ENCODE measurements around the gene ANKRD1.
"Not testable (repeated sequence)": the region's sequence is repeated elsewhere in the genome, so short reads cannot be mapped to it uniquely, and the experiment has no call there.

The ANKRD1 gene

GRCh38 chr10:90913774-90914420 lies 7.0 kb downstream of the ANKRD1 start:
- Histone ChIP-seq H3K4me3 (no peak overlapping the region), H3K9me3 (no peaks in the 10 kb centered on the region), H3K36me3 (replicated peaks) (no peaks in the 10 kb centered on the region), H3K4me1 (peaks cover 12% of the 10 kb centered on the region), H3K27me3 (ENCODE audit: low read depth) (no peaks in the 10 kb centered on the region)
- in situ Hi-C loops (cut with MboI; ENCODE audit: low sequenced_read_pairs), result loop anchor here (25.0 kb wide), 2 partner anchors 323 to 998 kb away; partner anchors contain the start of genes BTAF1 and FGFBP3
- no peak for DNase-seq (ENCODE audit: low spot score in 2 of 2)

GRCh38 chr10:90912854-90913479 lies 7.9 kb downstream of the ANKRD1 start:
- Histone ChIP-seq H3K4me1 (peaks cover 12% of the 10 kb centered on the region), H3K36me3 (replicated peaks) (no peaks in the 10 kb centered on the region), H3K27me3 (ENCODE audit: low read depth) (no peaks in the 10 kb centered on the region), H3K4me3 (no peak overlapping the region), H3K9me3 (no peaks in the 10 kb centered on the region)
- no peak for DNase-seq (ENCODE audit: low spot score in 2 of 2)
- in situ Hi-C loops (cut with MboI; ENCODE audit: low sequenced_read_pairs), result loop anchor here (25.0 kb wide), 2 partner anchors 324 to 999 kb away; partner anchors contain the start of genes BTAF1 and FGFBP3

GRCh38 chr10:90912174-90912573 lies 8.7 kb downstream of the ANKRD1 start:
- in situ Hi-C loops (cut with MboI; ENCODE audit: low sequenced_read_pairs), result loop anchor here (25.0 kb wide), 2 partner anchors 325 to 1000 kb away; partner anchors contain the start of genes BTAF1 and FGFBP3
- Histone ChIP-seq H3K4me3 (no peak overlapping the region), H3K27me3 (ENCODE audit: low read depth) (no peaks in the 10 kb centered on the region), H3K36me3 (replicated peaks) (no peaks in the 10 kb centered on the region), H3K4me1 (peaks cover 12% of the 10 kb centered on the region), H3K9me3 (no peaks in the 10 kb centered on the region)
- peak in 1 of 2 experiments; percentile 88 for DNase-seq (ENCODE audit: low spot score in 2 of 2)

GRCh38 chr10:90911133-90912051 lies 9.5 kb downstream of the ANKRD1 start:
- in situ Hi-C loops (cut with MboI; ENCODE audit: low sequenced_read_pairs), result loop anchor here (25.0 kb wide), 2 partner anchors 326 to 1001 kb away; partner anchors contain the start of genes BTAF1 and FGFBP3
- Histone ChIP-seq H3K36me3 (replicated peaks) (no peaks in the 10 kb centered on the region), H3K27me3 (ENCODE audit: low read depth) (no peaks in the 10 kb centered on the region), H3K4me1 (peaks cover 10% of the 10 kb centered on the region), H3K4me3 (no peak overlapping the region), H3K9me3 (no peaks in the 10 kb centered on the region)
- peak; percentile 82 for DNase-seq (ENCODE audit: low spot score in 2 of 2)

- in situ Hi-C loops (cut with MboI; ENCODE audit: low sequenced_read_pairs), result loop anchor here (25.0 kb wide), 2 partner anchors 331 to 1006 kb away; partner anchors contain the start of genes BTAF1 and FGFBP3
- no peaks in the 10 kb centered on the region for H3K9me3 ChIP-seq
- no peaks in the 10 kb centered on the region for H3K4me1 ChIP-seq
- no peak overlapping the region for H3K4me3 ChIP-seq
- H3K36me3 ChIP-seq (replicated peaks), result peaks cover 8% of the 10 kb centered on the region
- DNase-seq (ENCODE audit: low spot score in 2 of 2), result no peak
- H3K27me3 ChIP-seq (ENCODE audit: low read depth), result no peaks in the 10 kb centered on the region
Measured at GRCh38 chr10:90906596-90906995, 14.3 kb downstream of the ANKRD1 start.

GRCh38 chr10:90905925-90906324 lies 15.0 kb downstream of the ANKRD1 start:
- H3K27me3 ChIP-seq (ENCODE audit: low read depth), result no peaks in the 10 kb centered on the region
- no peak for DNase-seq (ENCODE audit: low spot score in 2 of 2)
- in situ Hi-C loops (cut with MboI; ENCODE audit: low sequenced_read_pairs), result loop anchor here (25.0 kb wide), 2 partner anchors 331 to 1006 kb away; partner anchors contain the start of genes BTAF1 and FGFBP3
- no peak overlapping the region for H3K4me3 ChIP-seq
- no peaks in the 10 kb centered on the region for H3K4me1 ChIP-seq
- H3K36me3 ChIP-seq (replicated peaks), result peaks cover 11% of the 10 kb centered on the region
- no peaks in the 10 kb centered on the region for H3K9me3 ChIP-seq

GRCh38 chr10:90896916-90897315 lies 24.0 kb downstream of the ANKRD1 start:
- H3K4me3 ChIP-seq; H3K9me3 ChIP-seq; H3K27me3 ChIP-seq (ENCODE audit: low read depth); H3K4me1 ChIP-seq; DNase-seq (ENCODE audit: low spot score in 2 of 2); in situ Hi-C loops (cut with MboI; ENCODE audit: low sequenced_read_pairs): not testable (repeated sequence)
- peaks cover 57% of the 10 kb centered on the region for H3K36me3 ChIP-seq (replicated peaks)

GRCh38 chr10:90893190-90893589 lies 27.7 kb downstream of the ANKRD1 start:
- Histone ChIP-seq H3K4me1 (no peaks in the 10 kb centered on the region), H3K27me3 (ENCODE audit: low read depth) (no peaks in the 10 kb centered on the region), H3K36me3 (replicated peaks) (peaks cover 72% of the 10 kb centered on the region), H3K9me3 (no peaks in the 10 kb centered on the region), H3K4me3 (no peak overlapping the region)
- no peak for DNase-seq (ENCODE audit: low spot score in 2 of 2)
- in situ Hi-C loops (cut with MboI; ENCODE audit: low sequenced_read_pairs), result no loop called here

GRCh38 chr10:90890347-90890746 lies 30.5 kb downstream of the ANKRD1 start:
- H3K4me1 ChIP-seq, result no peaks in the 10 kb centered on the region
- no peaks in the 10 kb centered on the region for H3K27me3 ChIP-seq (ENCODE audit: low read depth)
- DNase-seq (ENCODE audit: low spot score in 2 of 2), result no peak
- peaks cover 79% of the 10 kb centered on the region for H3K36me3 ChIP-seq (replicated peaks)
- H3K4me3 ChIP-seq, result no peak overlapping the region
- H3K9me3 ChIP-seq, result no peaks in the 10 kb centered on the region
- in situ Hi-C loops (cut with MboI; ENCODE audit: low sequenced_read_pairs), result no loop called here

- Histone ChIP-seq H3K9me3 (no peaks in the 10 kb centered on the region), H3K4me1 (no peaks in the 10 kb centered on the region), H3K36me3 (replicated peaks) (peaks cover 79% of the 10 kb centered on the region), H3K4me3 (no peak overlapping the region), H3K27me3 (ENCODE audit: low read depth) (no peaks in the 10 kb centered on the region)
- DNase-seq (ENCODE audit: low spot score in 2 of 2), result no peak
- in situ Hi-C loops (cut with MboI; ENCODE audit: low sequenced_read_pairs), result no loop called here
Measured at GRCh38 chr10:90889636-90890035, 31.3 kb downstream of the ANKRD1 start.

GRCh38 chr10:90888387-90888786 lies 32.5 kb downstream of the ANKRD1 start:
- no peak overlapping the region for H3K4me3 ChIP-seq
- H3K36me3 ChIP-seq (replicated peaks), result peaks cover 76% of the 10 kb centered on the region
- in situ Hi-C loops (cut with MboI; ENCODE audit: low sequenced_read_pairs), result no loop called here
- H3K4me1 ChIP-seq, result no peaks in the 10 kb centered on the region
- no peaks in the 10 kb centered on the region for H3K9me3 ChIP-seq
- no peak for DNase-seq (ENCODE audit: low spot score in 2 of 2)
- H3K27me3 ChIP-seq (ENCODE audit: low read depth), result no peaks in the 10 kb centered on the region

- H3K4me1 ChIP-seq, result no peaks in the 10 kb centered on the region
- no peak overlapping the region for H3K4me3 ChIP-seq
- no peaks in the 10 kb centered on the region for H3K9me3 ChIP-seq
- no peaks in the 10 kb centered on the region for H3K27me3 ChIP-seq (ENCODE audit: low read depth)
- in situ Hi-C loops (cut with MboI; ENCODE audit: low sequenced_read_pairs), result no loop called here
- H3K36me3 ChIP-seq (replicated peaks), result peaks cover 71% of the 10 kb centered on the region
- DNase-seq (ENCODE audit: low spot score in 2 of 2), result no peak
Measured at GRCh38 chr10:90887555-90887954, 33.3 kb downstream of the ANKRD1 start.

- in situ Hi-C loops (cut with MboI; ENCODE audit: low sequenced_read_pairs), result no loop called here
- no peak overlapping the region for H3K4me3 ChIP-seq
- H3K36me3 ChIP-seq (replicated peaks), result peaks cover 67% of the 10 kb centered on the region
- no peak for DNase-seq (ENCODE audit: low spot score in 2 of 2)
- H3K9me3 ChIP-seq, result no peaks in the 10 kb centered on the region
- no peaks in the 10 kb centered on the region for H3K4me1 ChIP-seq
- H3K27me3 ChIP-seq (ENCODE audit: low read depth), result no peaks in the 10 kb centered on the region
Measured at GRCh38 chr10:90885176-90885575, 35.7 kb downstream of the ANKRD1 start.
